Natural killer cell treated with Interleukin-12 subunit alpha and Interleukin-12 subunit beta and Interleukin-15 and Interleukin-18, amount 100 ng/mL, for 72 hours (primary cell): Measurements from ENCODE around the gene PHIP. TPM values are rescaled to one million over a fixed set of nuclear protein-coding genes. Genes with fewer than 3 reads are reported as not detected.
"Not testable (repeated sequence)": the region's sequence is repeated elsewhere in the genome, so short reads cannot be mapped to it uniquely, and the experiment has no call there.

ENCODE experiments used
- ATAC-seq, 2 donors: fragments of 150-1000 bp; cut with Tn5 transposase in 1 of 2; sonication (Bioruptor Pico), chemical (Tn5 transposase) in 1 of 2; 2 replicates each; pipeline ENCODE4 v1.10.0; 2021
- DNase-seq: peaks from one replicate; pipeline ENCODE4 v3.0.0; 2022; ENCODE audit warnings: low spot score
- H3K27ac Mint-ChIP-seq, 2 donors: 1 replicate in 1 of 2; 2 replicates in 1 of 2; pipeline ENCODE4 v1.8.0; 2022; ENCODE audit warnings: mixed read lengths in 2 of 2, mild to moderate bottlenecking in 1 of 2, moderate library complexity in 1 of 2
- H3K27me3 Mint-ChIP-seq, 2 donors: 1 replicate in 1 of 2; 2 replicates in 1 of 2; pipeline ENCODE4 v1.8.0; 2022; ENCODE audit warnings: mixed read lengths in 2 of 2
- H3K36me3 Mint-ChIP-seq: one replicate; pipeline ENCODE4 v1.8.0; 2022; ENCODE audit warnings: mixed read lengths
- H3K4me1 Mint-ChIP-seq, 2 donors: 1 replicate in 1 of 2; 2 replicates in 1 of 2; pipeline ENCODE4 v1.8.0; 2022; ENCODE audit warnings: low read depth in 2 of 2, mixed read lengths in 2 of 2, mild to moderate bottlenecking in 1 of 2
- H3K4me3 Mint-ChIP-seq: one replicate; pipeline ENCODE4 v1.8.0; 2022; ENCODE audit warnings: mixed read lengths
- H3K9me3 Mint-ChIP-seq: 2 replicates; pipeline ENCODE4 v1.8.0; 2022; ENCODE audit warnings: mixed read lengths
- total RNA-seq, 2 donors: library from RNA; stranded (reverse); gene quantifications; one replicate each; pipeline ENCODE4 v1.2.3, GENCODE V29; 2022

The PHIP gene
- total RNA-seq = 10 to 100 TPM; 34.8 to 40.7 TPM

DNA sequence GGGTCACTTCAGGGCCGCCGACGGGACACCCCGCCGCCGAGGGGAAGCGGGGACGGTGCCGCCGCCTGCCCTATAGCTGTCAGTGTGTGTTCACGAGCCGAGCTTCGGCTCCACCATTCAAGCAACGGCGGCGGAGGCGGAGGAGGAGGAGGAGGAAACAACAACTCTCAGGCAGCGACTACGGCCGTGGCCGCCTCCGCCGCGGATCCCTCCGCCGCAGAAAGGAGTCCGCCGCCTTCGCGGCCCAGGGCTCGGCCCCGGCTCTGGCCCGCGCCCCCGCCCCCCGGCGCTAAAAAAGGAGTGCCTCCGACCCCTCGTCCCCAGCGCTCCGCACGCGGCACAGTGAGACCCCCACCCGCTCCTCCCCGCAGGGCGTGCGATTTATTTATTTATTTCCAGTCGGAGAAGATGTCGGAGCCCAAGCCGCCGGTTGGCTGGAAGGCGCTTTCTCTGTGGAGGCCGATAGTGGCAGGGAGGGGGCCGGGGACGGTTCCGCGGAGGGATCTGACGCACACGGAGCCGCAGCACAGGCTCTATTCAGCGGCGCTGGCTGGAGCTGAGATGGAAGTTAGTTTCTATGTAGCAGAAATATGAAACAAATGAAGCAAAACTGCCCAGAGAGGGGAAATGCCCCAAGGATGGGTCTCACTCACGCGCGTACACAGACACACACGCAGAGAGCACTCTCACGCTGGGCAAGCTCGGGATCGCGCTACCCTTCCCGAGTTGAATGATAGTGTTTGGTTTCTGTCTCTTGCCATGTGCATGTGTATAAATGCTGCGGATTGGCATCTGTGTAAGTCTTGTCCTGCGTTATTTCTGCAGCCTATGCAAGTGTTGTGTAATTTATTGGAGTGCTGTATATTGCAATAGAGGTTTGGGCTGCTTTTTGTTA, at the start of gene PHIP:
TSS of gene PHIP (minus strand) at position 180 of the 895 bp plus-strand sequence. CDS start 186 bp downstream, outside the sequence.
- DNase-seq (peak; percentile 94), ATAC-seq (peak; percentile 87 to 90)
- peaks cover 16 to 45% of the 10 kb centered on the region in 2 donors for H3K4me1 Mint-ChIP-seq
- H3K27ac Mint-ChIP-seq = peak within 1 kb of the TSS; percentile 93 to 95
- H3K36me3 Mint-ChIP-seq = no peaks in the 10 kb centered on the region
- no peaks in the 10 kb centered on the region for H3K9me3 Mint-ChIP-seq
- H3K4me3 Mint-ChIP-seq = peak within 1 kb of the TSS; percentile 97
- H3K27me3 Mint-ChIP-seq = peaks cover 10% of the 10 kb centered on the region in 2 donors

GRCh38 chr6:79127660-79128059, 49.6 kb upstream of the PHIP start:
- DNase-seq (no peak), ATAC-seq (peak in 1 of 2 donors; percentile 20)
- no peak overlapping the region for H3K4me3 Mint-ChIP-seq
- H3K36me3 Mint-ChIP-seq = no peaks in the 10 kb centered on the region
- H3K9me3 Mint-ChIP-seq = peaks cover 9% of the 10 kb centered on the region
- H3K27ac Mint-ChIP-seq = no peak overlapping the region
- peaks cover 12 to 26% of the 10 kb centered on the region in 2 donors for H3K27me3 Mint-ChIP-seq
- H3K4me1 Mint-ChIP-seq = no peaks in the 10 kb centered on the region

DNA sequence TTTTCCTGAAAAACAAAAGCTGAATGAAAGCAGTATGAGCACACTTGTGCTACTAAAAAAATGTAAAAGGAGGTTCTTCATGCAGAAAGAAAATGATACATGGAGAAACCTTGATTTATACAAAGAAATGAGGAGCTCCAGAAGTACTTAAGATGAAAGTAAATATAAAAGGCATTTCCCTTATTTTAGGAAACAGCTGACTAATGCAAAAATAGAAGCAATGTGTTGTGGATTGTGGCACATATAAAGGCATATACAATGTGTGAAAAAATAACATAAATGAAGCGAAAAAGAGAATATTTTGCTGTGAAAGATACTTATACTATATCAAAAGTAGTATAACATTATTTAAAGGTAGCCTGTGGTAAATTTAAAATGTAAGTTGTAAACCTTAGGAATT, 41.2 kb upstream of the PHIP start:
- peaks cover 14 to 59% of the 10 kb centered on the region in 2 donors for H3K27me3 Mint-ChIP-seq
- H3K4me1 Mint-ChIP-seq = no peaks in the 10 kb centered on the region
- ATAC-seq = no peak

DNA sequence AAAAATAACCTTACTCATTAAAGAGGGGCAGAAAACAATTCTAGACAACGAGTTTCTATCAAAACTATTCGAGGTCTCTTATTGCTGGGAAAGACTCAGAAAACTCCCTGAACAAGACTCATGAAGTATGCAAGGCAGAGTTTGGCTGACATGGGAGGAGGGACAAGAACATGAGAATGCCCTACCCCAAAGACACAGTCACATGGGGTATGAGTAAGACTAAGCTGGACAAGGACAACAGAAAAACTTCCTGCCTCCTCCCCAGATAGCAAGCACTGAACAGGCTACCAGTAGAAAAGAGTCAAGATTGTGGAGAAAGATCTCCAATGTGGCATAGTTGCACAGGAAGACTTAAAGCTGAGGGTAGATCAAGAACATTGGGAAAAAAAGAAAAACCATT, 39.7 kb upstream of the PHIP start:
- Mint-ChIP-seq H3K4me3 (no peak overlapping the region), H3K9me3 (no peaks in the 10 kb centered on the region), H3K36me3 (no peaks in the 10 kb centered on the region), H3K27ac (no peak overlapping the region), H3K27me3 (peaks cover 14 to 59% of the 10 kb centered on the region in 2 donors), H3K4me1 (no peaks in the 10 kb centered on the region)
- ATAC-seq (no peak), DNase-seq (no peak)

More for the DNA sequence above, 41.2 kb upstream of the PHIP start:
- Mint-ChIP-seq H3K36me3 (no peaks in the 10 kb centered on the region), H3K9me3 (no peaks in the 10 kb centered on the region), H3K27ac (no peak overlapping the region), H3K4me3 (no peak overlapping the region)
- DNase-seq = no peak

- H3K27me3 Mint-ChIP-seq = peaks cover 14 to 53% of the 10 kb centered on the region in 2 donors
- no peaks in the 10 kb centered on the region for H3K36me3 Mint-ChIP-seq
- ATAC-seq (no peak), DNase-seq (no peak)
- H3K4me1 Mint-ChIP-seq = no peaks in the 10 kb centered on the region
- no peaks in the 10 kb centered on the region for H3K9me3 Mint-ChIP-seq
- H3K27ac Mint-ChIP-seq = no peak overlapping the region
- no peak overlapping the region for H3K4me3 Mint-ChIP-seq
Measured at GRCh38 chr6:79115553-79116182, 37.6 kb upstream of the PHIP start.

DNA sequence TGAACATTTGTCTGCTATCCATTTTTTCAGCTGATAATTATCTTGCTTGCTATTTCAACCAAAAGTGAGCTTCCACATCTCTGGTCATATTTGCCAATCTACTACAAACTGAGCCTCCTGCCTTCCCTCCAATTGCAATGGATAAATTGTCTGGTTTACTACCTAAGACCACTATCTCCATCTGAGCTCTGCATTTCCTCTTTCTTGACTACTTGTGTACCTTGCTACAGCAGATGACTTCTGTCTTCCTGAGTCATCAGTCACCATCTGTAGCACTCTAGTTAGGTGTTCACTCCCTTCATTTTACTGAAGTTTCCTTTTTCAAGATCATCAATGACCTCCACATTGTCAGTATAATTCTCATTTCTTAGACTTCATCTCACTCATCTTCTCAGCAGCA, 33.5 kb upstream of the PHIP start:
- ATAC-seq (no peak), DNase-seq (no peak)
- no peaks in the 10 kb centered on the region for H3K36me3 Mint-ChIP-seq
- peaks cover 9 to 16% of the 10 kb centered on the region in 2 donors for H3K27me3 Mint-ChIP-seq
- H3K4me1 Mint-ChIP-seq = no peaks in the 10 kb centered on the region
- H3K9me3 Mint-ChIP-seq = no peaks in the 10 kb centered on the region
- no peak overlapping the region for H3K4me3 Mint-ChIP-seq
- H3K27ac Mint-ChIP-seq = no peak overlapping the region

DNA sequence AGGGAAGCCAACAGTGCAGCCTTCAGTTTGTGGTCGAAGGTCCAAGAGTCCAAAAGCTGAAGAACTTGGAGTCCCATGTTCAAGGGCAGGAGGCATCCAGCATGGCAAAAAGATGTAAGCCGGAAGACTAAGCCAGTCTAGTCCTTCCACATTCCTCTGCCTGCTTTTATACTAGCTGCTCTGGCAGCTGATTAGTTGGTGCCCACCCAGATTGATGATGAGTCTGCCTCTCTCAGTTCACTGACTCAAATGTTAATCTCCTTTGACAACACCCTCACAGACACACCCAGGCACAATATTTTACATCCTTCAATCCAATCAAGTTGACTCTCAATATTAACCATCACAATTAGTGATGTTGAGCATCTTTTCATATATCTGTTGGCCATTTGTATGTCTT, 23.1 kb upstream of the PHIP start:
- Mint-ChIP-seq H3K27me3 (peaks cover 18% of the 10 kb centered on the region in 2 donors), H3K27ac (no peak overlapping the region), H3K9me3 (peaks cover 3% of the 10 kb centered on the region), H3K36me3 (no peaks in the 10 kb centered on the region), H3K4me1 (no peaks in the 10 kb centered on the region), H3K4me3 (no peak overlapping the region)
- ATAC-seq (no peak), DNase-seq (no peak)

- Mint-ChIP-seq H3K27ac (no peak overlapping the region), H3K36me3 (no peaks in the 10 kb centered on the region), H3K4me3 (no peak overlapping the region), H3K4me1 (no peaks in the 10 kb centered on the region), H3K27me3 (peaks cover 18 to 19% of the 10 kb centered on the region in 2 donors), H3K9me3 (peaks cover 3% of the 10 kb centered on the region)
- DNase-seq = no peak
- ATAC-seq = no peak
Measured at GRCh38 chr6:79100304-79100703, 22.2 kb upstream of the PHIP start.

GRCh38 chr6:79094938-79095337, 16.9 kb upstream of the PHIP start:
- no peak for ATAC-seq
- H3K27me3 Mint-ChIP-seq = peaks cover 20 to 33% of the 10 kb centered on the region in 2 donors
- H3K9me3 Mint-ChIP-seq = no peaks in the 10 kb centered on the region
- H3K27ac Mint-ChIP-seq = no peak overlapping the region
- DNase-seq = no peak
- H3K36me3 Mint-ChIP-seq = no peaks in the 10 kb centered on the region
- H3K4me3 Mint-ChIP-seq = no peak overlapping the region
- no peaks in the 10 kb centered on the region for H3K4me1 Mint-ChIP-seq

- not testable (repeated sequence) for ATAC-seq, H3K4me3 Mint-ChIP-seq, H3K27ac Mint-ChIP-seq, H3K4me1 Mint-ChIP-seq, H3K9me3 Mint-ChIP-seq, H3K36me3 Mint-ChIP-seq, DNase-seq
- peaks cover 22 to 28% of the 10 kb centered on the region in 2 donors for H3K27me3 Mint-ChIP-seq
Measured at GRCh38 chr6:79091801-79092200, 13.7 kb upstream of the PHIP start.

DNA sequence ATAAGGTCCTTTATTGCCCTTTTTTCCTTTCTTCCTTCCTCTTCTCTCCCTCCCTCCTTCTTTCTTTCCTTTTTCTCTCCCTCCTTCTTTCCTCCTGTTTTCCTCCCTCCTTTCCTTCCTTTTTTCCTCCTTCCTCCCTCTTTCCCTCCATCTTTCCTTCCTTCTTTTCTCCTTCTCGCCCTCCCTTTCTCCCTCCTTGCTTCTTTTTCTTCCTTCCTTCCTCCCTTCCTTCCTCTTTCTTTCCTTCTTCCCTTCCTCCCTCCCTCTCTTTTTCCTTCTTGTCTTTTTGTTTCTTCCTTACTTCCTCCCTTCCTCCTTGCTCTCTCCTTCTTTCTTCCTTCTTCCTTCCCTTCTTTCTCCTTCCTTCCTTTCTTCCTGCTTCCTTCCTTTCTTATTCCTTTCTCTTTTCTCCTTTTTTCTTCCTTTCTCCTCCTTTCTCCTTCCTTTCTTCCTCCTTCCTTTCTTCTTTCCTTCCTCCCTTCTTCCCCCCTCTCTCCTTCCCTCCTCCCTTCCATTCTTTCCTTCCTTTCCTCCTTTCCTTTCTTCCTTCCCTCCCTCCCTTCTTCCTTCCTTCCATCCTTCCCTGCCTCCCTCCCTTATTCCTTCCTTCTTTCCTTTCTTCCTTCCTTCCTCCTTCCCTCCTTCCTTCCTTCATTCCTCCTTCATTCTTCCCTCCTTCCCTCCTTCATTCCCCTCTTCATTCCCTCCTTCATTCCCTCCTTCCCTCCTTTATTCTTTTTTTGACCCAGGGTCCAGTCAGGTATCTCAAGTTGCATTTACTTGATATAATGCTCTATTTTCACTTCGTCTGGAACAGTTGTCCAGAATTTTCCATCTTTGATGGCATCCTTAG, 11.7 kb upstream of the PHIP start:
- H3K27me3 Mint-ChIP-seq = peaks cover 22 to 28% of the 10 kb centered on the region in 2 donors
- ATAC-seq (no peak), DNase-seq (no peak)
- H3K4me1 Mint-ChIP-seq = no peaks in the 10 kb centered on the region
- no peaks in the 10 kb centered on the region for H3K9me3 Mint-ChIP-seq
- H3K4me3 Mint-ChIP-seq = no peak overlapping the region
- no peak overlapping the region for H3K27ac Mint-ChIP-seq
- H3K36me3 Mint-ChIP-seq = no peaks in the 10 kb centered on the region

- DNase-seq (no peak), ATAC-seq (no peak)
- Mint-ChIP-seq H3K4me1 (peaks cover 5 to 6% of the 10 kb centered on the region in 2 donors), H3K36me3 (no peaks in the 10 kb centered on the region), H3K4me3 (no peak overlapping the region), H3K27me3 (peaks cover 20 to 26% of the 10 kb centered on the region in 2 donors), H3K27ac (no peak overlapping the region), H3K9me3 (no peaks in the 10 kb centered on the region)
Measured at GRCh38 chr6:79084693-79085092, 6.6 kb upstream of the PHIP start.

- no peaks in the 10 kb centered on the region for H3K9me3 Mint-ChIP-seq
- H3K4me3 Mint-ChIP-seq = no peak overlapping the region
- DNase-seq = no peak
- peaks cover 15 to 19% of the 10 kb centered on the region in 2 donors for H3K4me1 Mint-ChIP-seq
- no peak for ATAC-seq
- H3K27ac Mint-ChIP-seq = no peak overlapping the region
- no peaks in the 10 kb centered on the region for H3K36me3 Mint-ChIP-seq
- H3K27me3 Mint-ChIP-seq = peaks cover 20 to 21% of the 10 kb centered on the region in 2 donors
Measured at GRCh38 chr6:79082304-79082703, 4.2 kb upstream of the PHIP start.
